DND-41 (cell line): ENCODE results near the gene YBX1.

Source experiments
- EZH2 ChIP-seq: IDR thresholded peaks from 3 replicates; pipeline ENCODE4 v1.6.1; 2012; ENCODE audit warnings: borderline replicate concordance, low read depth, mild to moderate bottlenecking, moderate library complexity, low read length, inconsistent platforms; ENCODE audit not compliant: severe bottlenecking
- TF ChIP-seq, protein P1 (sequence below): IDR thresholded peaks from 2 replicates; pipeline ENCODE4 v1.5.1; 2012; ENCODE audit warnings: borderline replicate concordance, low read length, moderate library complexity, mild to moderate bottlenecking; ENCODE audit not compliant: poor library complexity, severe bottlenecking; ENCODE audit errors: extremely low read depth

DNA sequence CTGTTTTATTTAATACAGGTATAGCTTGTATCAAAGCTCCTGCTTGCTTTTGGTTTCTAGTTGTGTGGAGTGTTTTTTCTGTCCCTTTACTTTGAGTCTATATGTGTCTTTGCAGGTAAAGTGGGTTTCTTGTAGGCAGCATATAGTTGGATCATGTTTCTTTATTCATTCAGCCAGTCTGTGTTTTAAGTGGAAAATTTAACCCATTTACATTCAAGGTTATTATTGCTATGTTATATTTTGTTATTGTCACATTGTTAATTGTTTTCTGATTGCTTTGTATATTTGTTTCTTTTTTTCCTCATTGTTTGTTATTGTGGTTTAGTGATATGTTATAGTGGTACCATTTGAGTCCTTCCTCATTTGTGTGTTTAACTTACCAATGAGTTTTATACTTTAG is 31.1 kb downstream of the YBX1 start:
- TF ChIP-seq, protein P1, sequence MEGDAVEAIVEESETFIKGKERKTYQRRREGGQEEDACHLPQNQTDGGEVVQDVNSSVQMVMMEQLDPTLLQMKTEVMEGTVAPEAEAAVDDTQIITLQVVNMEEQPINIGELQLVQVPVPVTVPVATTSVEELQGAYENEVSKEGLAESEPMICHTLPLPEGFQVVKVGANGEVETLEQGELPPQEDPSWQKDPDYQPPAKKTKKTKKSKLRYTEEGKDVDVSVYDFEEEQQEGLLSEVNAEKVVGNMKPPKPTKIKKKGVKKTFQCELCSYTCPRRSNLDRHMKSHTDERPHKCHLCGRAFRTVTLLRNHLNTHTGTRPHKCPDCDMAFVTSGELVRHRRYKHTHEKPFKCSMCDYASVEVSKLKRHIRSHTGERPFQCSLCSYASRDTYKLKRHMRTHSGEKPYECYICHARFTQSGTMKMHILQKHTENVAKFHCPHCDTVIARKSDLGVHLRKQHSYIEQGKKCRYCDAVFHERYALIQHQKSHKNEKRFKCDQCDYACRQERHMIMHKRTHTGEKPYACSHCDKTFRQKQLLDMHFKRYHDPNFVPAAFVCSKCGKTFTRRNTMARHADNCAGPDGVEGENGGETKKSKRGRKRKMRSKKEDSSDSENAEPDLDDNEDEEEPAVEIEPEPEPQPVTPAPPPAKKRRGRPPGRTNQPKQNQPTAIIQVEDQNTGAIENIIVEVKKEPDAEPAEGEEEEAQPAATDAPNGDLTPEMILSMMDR: no peak
- TF ChIP-seq EZH2: no peak
